Aorta (tissue), 5 donors: Measurements from ENCODE around the gene TMPRSS5. TPM values are rescaled to one million over a fixed set of nuclear protein-coding genes. Genes with fewer than 3 reads are reported as not detected.

ENCODE experiments used
- ATAC-seq: fragments of 200-7000 bp; cut with Tn5 transposase; one replicate; pipeline ENCODE4 v1.9.1; 2022; ENCODE audit warnings: moderate library complexity; ENCODE audit not compliant: low FRiP score
- DNase-seq, 2 donors: peaks; one replicate each; pipeline ENCODE4 v3.0.0-alpha.2; 2020
- H3K27ac ChIP-seq, 2 donors: one replicate each; pipeline ENCODE4 v1.5.1; 2013; ENCODE audit warnings: low read length in 2 of 2, mild to moderate bottlenecking in 2 of 2, moderate library complexity in 2 of 2, control low read depth in 1 of 2, inconsistent platforms in 1 of 2, low read depth in 1 of 2
- H3K27me3 ChIP-seq, 2 donors: one replicate each; pipeline ENCODE4 v1.6.1; 2013; ENCODE audit warnings: control low read depth in 1 of 2, low read length in 1 of 2, mild to moderate bottlenecking in 1 of 2, moderate library complexity in 1 of 2; ENCODE audit not compliant: insufficient read depth in 2 of 2, control insufficient read depth in 1 of 2
- H3K36me3 ChIP-seq, 2 donors: one replicate each; pipeline ENCODE4 v1.6.1; 2013; ENCODE audit warnings: control low read depth in 1 of 2, low read length in 1 of 2, mild to moderate bottlenecking in 1 of 2; ENCODE audit not compliant: insufficient read depth in 2 of 2, control insufficient read depth in 1 of 2
- H3K4me1 ChIP-seq, 2 donors: one replicate each; pipeline ENCODE4 v1.6.1; 2013; ENCODE audit warnings: low read length in 2 of 2, control low read depth in 1 of 2, mild to moderate bottlenecking in 1 of 2, moderate library complexity in 1 of 2; ENCODE audit not compliant: insufficient read depth in 2 of 2, control insufficient read depth in 1 of 2
- H3K4me3 ChIP-seq, 2 donors: one replicate each; pipeline ENCODE4 v1.5.1; 2013; ENCODE audit warnings: low read length in 2 of 2, control low read depth in 1 of 2, mild to moderate bottlenecking in 1 of 2
- H3K9me3 ChIP-seq: one replicate; pipeline ENCODE4 v1.6.1; 2013; ENCODE audit warnings: mild to moderate bottlenecking, low read length; ENCODE audit not compliant: control insufficient read depth
- WGBS, 2 donors: extraction: QIAGEN DNeasy Blood & Tissue Kit; methylation state at CpG; one replicate each; pipeline ENCODE4 v1.1.7; 2013; 5-methylcytosine and 5-hydroxymethylcytosine counted together
- intact Hi-C, 2 donors: fragments of 100-400 bp; cut with DNase I; formaldehyde crosslinking; loops; one replicate each; pipeline versions ENCODE4 v1.14.2 to v1.15.0; 2022
- polyA plus RNA-seq, 2 donors: library from polyadenylated mRNA; stranded (reverse); fragments of 200-250 nt; gene quantifications; one replicate each; pipeline ENCODE4 v1.2.3, GENCODE V29; 2013
- total RNA-seq, 2 donors: library from RNA; stranded (reverse); fragmentation: NEBNext Ultra II Directional; extraction: Animal tissue kit (Norgen Biotek cat#: 25700); gene quantifications; one replicate each; pipeline ENCODE4 v1.2.1, GENCODE V29; 2021
- donor health status: healthy with polysubstance abuse.
- donor health status: Bipolar disorder and iron deficiency.
- donor health status: DM: no; HTN: no; CAD: no.
- donor health status: DM: no; HTN: no; CAD: no.
- donor health status: DM: yes; HTN: yes; CAD: no.

TMPRSS5 gene
- total and polyA plus RNA-seq, 4 donors, result 1.8 to 2.2 (median 2.0) TPM; not detected in 1

- ATAC-seq (no peak), DNase-seq (no peak)
- Histone ChIP-seq H3K9me3 (no peaks in the 10 kb centered on the region), H3K4me3 (no peak overlapping the region), H3K4me1 (peaks cover 0 to 4% of the 10 kb centered on the region in 2 donors), H3K27me3 (no peaks in the 10 kb centered on the region), H3K27ac (no peak overlapping the region), H3K36me3 (no peaks in the 10 kb centered on the region)
- WGBS, 2 donors, result 59 to 63% methylated on average over 2 of the region's 2 CpGs
- intact Hi-C loops, result no loop called here
Measured at GRCh38 chr11:113637636-113638035, 68.5 kb downstream of the TMPRSS5 start.

Other genes starting within 250 kb of the TMPRSS5 start
- under 1 TPM; 0.48 to 0.58 TPM for gene DRD2, start 230.9 kb downstream of the TMPRSS5 start, total RNA-seq
- 1 to 10 TPM in 1 of 2 donors, under 1 TPM in 1; 0.63 to 1.3 TPM for gene DRD2, start 230.9 kb downstream of the TMPRSS5 start, polyA plus RNA-seq
- gene ZW10, start 67.4 kb upstream of the TMPRSS5 start, total RNA-seq, result 10 to 100 TPM; 11.8 to 12.0 TPM
- 1 to 10 TPM; 6.4 to 6.9 TPM for gene ZW10, start 67.4 kb upstream of the TMPRSS5 start, polyA plus RNA-seq
- not detected for gene CLDN25, start 73.5 kb upstream of the TMPRSS5 start, total RNA-seq
- gene CLDN25, start 73.5 kb upstream of the TMPRSS5 start, polyA plus RNA-seq, result not detected
- 10 to 100 TPM; 26.2 to 28.5 TPM for gene USP28, start 169.3 kb upstream of the TMPRSS5 start, total RNA-seq
- 1 to 10 TPM; 8.4 to 8.8 TPM for gene USP28, start 169.3 kb upstream of the TMPRSS5 start, polyA plus RNA-seq
- gene HTR3B, start 198.5 kb upstream of the TMPRSS5 start, total RNA-seq, result not detected
- not detected for gene HTR3B, start 198.5 kb upstream of the TMPRSS5 start, polyA plus RNA-seq